ENCODE measurements around the gene SNX1. TPM values are rescaled to one million over a fixed set of nuclear protein-coding genes. Genes with fewer than 3 reads are reported as not detected.

The SNX1 gene
- total RNA-seq, 1 donor, result 55.0 TPM

- DNase-seq (ENCODE audit: low read depth), result no peak
- no peak for TF ChIP-seq CTCF (IDR thresholded peaks at IDR 0.05; ENCODE audit: insufficient read depth, low read length)
- H3K4me3 ChIP-seq (ENCODE audit: low read depth, low read length), result no peak overlapping the region
Observed at GRCh38 chr15:64132217-64132616, 36.4 kb downstream of the SNX1 start.

- TF ChIP-seq CTCF (IDR thresholded peaks at IDR 0.05; ENCODE audit: insufficient read depth, low read length), result no peak
- no peak overlapping the region for H3K4me3 ChIP-seq (ENCODE audit: low read depth, low read length)
- DNase-seq (ENCODE audit: low read depth), result no peak
Observed at GRCh38 chr15:64133623-64134344, 38.0 kb downstream of the SNX1 start.

GRCh38 chr15:64134345-64134829, 38.6 kb downstream of the SNX1 start:
- DNase-seq (ENCODE audit: low read depth), result peak; percentile 42
- TF ChIP-seq CTCF (IDR thresholded peaks at IDR 0.05; ENCODE audit: insufficient read depth, low read length), result no peak
- no peak overlapping the region for H3K4me3 ChIP-seq (ENCODE audit: low read depth, low read length)

GRCh38 chr15:64136347-64136746, 40.6 kb downstream of the SNX1 start:
- no peak for TF ChIP-seq CTCF (IDR thresholded peaks at IDR 0.05; ENCODE audit: insufficient read depth, low read length)
- no peak for DNase-seq (ENCODE audit: low read depth)
- no peak overlapping the region for H3K4me3 ChIP-seq (ENCODE audit: low read depth, low read length)

- no peak for TF ChIP-seq CTCF (IDR thresholded peaks at IDR 0.05; ENCODE audit: insufficient read depth, low read length)
- no peak for DNase-seq (ENCODE audit: low read depth)
- no peak overlapping the region for H3K4me3 ChIP-seq (ENCODE audit: low read depth, low read length)
Observed at GRCh38 chr15:64137226-64137833, 41.5 kb downstream of the SNX1 start.

GRCh38 chr15:64138331-64138941, 42.7 kb downstream of the SNX1 start:
- no peak for TF ChIP-seq CTCF (IDR thresholded peaks at IDR 0.05; ENCODE audit: insufficient read depth, low read length)
- no peak for DNase-seq (ENCODE audit: low read depth)
- no peak overlapping the region for H3K4me3 ChIP-seq (ENCODE audit: low read depth, low read length)
